ENCODE data around the gene GUCA2B. TPM values are rescaled to one million over a fixed set of nuclear protein-coding genes. Genes with fewer than 3 reads are reported as not detected.

GUCA2B gene
- polyA plus RNA-seq, 2 donors: not detected

DNA sequence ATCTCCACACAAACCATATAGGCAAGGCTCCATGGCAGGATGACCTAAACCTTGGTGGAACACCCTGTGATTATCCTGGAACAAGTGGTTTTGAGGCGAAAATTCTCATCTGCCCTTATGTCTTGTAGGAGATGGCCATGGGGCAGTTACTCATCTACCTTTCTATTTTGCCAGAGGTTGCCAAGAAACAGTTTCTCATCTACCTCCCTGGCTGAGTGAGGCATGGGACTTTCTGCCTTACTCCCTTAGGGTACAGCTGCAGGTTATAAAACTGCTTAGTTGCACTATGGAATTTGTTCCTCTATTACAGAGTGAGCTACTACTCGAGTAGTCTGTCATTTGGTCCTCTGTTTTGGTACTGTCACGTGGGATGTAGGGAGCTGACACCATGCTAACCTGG lies 42.6 kb downstream of the GUCA2B start:
- H3K36me3 ChIP-seq (ENCODE audit: control insufficient read depth in 2 of 2, insufficient read depth in 2 of 2, low read length in 1 of 2): peaks cover 0 to 5% of the 10 kb centered on the region in 2 donors

DNA sequence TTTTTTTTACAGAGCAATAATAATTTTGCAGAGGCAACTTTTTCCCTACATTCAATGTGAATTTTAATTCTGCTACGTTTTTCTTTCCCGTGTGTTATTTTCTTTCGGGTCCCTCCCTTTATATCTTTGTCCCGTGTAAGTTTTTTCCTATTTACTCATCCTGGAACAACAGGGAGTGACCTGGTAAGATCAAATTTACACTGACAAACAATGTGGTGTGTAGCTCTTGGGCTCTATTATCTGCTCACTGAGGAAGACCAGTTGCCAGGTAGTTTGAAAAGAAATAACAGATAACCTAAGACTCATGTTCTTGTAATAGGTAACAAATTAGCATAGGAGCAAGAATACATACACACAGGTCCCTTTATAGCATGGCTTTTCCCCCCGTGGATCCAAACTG lies 45.0 kb downstream of the GUCA2B start:
- no peak overlapping the region for H3K4me3 ChIP-seq (ENCODE audit: low read depth in 1 of 2, low read length in 2 of 2)
- H3K27me3 ChIP-seq (ENCODE audit: control insufficient read depth in 1 of 2, insufficient read depth in 2 of 2, low read length in 2 of 2): no peaks in the 10 kb centered on the region
- 78 to 81% methylated on average over 5 of the region's 5 CpGs for WGBS, 2 donors
- H3K9me3 ChIP-seq (ENCODE audit: control insufficient read depth in 2 of 2, insufficient read depth in 1 of 2, low read depth in 1 of 2, low read length in 1 of 2): no peaks in the 10 kb centered on the region
- no peak overlapping the region for H3K27ac ChIP-seq (ENCODE audit: low read depth in 2 of 2, low read length in 1 of 2)
- H3K36me3 ChIP-seq (ENCODE audit: control insufficient read depth in 2 of 2, insufficient read depth in 2 of 2, low read length in 1 of 2): no peaks in the 10 kb centered on the region
- H3K4me1 ChIP-seq (ENCODE audit: control insufficient read depth in 2 of 2, insufficient read depth in 2 of 2, low read length in 1 of 2): no peaks in the 10 kb centered on the region

More for the DNA sequence above, 42.6 kb downstream of the GUCA2B start:
- Histone ChIP-seq H3K4me3 (ENCODE audit: low read depth in 1 of 2, low read length in 2 of 2) (no peak overlapping the region), H3K27ac (ENCODE audit: low read depth in 2 of 2, low read length in 1 of 2) (no peak overlapping the region), H3K4me1 (ENCODE audit: control insufficient read depth in 2 of 2, insufficient read depth in 2 of 2, low read length in 1 of 2) (peaks cover 0 to 5% of the 10 kb centered on the region in 2 donors), H3K27me3 (ENCODE audit: control insufficient read depth in 1 of 2, insufficient read depth in 2 of 2, low read length in 2 of 2) (no peaks in the 10 kb centered on the region), H3K9me3 (ENCODE audit: control insufficient read depth in 2 of 2, insufficient read depth in 1 of 2, low read depth in 1 of 2, low read length in 1 of 2) (no peaks in the 10 kb centered on the region)
- 95 to 99% methylated on average over 3 of the region's 3 CpGs for WGBS, 2 donors

DNA sequence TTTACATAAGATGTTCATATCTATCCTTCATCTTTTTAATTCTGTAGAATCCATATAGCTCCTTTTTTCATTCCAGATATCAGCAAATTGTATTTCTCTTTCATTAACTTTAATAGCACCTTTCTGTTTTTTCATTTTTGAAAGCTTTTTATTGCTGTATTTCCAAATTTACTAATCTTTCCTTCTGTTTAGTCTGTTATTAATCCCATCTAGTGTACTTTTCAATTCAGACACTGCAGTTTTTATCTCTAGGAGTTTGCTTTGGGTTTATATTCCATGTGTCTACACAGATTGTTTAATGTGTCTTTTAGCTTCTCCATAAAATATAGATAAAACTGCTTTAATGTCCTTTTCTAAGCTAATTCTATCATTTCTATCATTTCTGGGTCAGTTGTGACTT lies 48.8 kb downstream of the GUCA2B start:
- H3K9me3 ChIP-seq (ENCODE audit: control insufficient read depth in 2 of 2, insufficient read depth in 1 of 2, low read depth in 1 of 2, low read length in 1 of 2): no peaks in the 10 kb centered on the region
- H3K4me1 ChIP-seq (ENCODE audit: control insufficient read depth in 2 of 2, insufficient read depth in 2 of 2, low read length in 1 of 2): no peaks in the 10 kb centered on the region
- H3K36me3 ChIP-seq (ENCODE audit: control insufficient read depth in 2 of 2, insufficient read depth in 2 of 2, low read length in 1 of 2): no peaks in the 10 kb centered on the region
- H3K27me3 ChIP-seq (ENCODE audit: control insufficient read depth in 1 of 2, insufficient read depth in 2 of 2, low read length in 2 of 2): no peaks in the 10 kb centered on the region
- no peak overlapping the region for H3K4me3 ChIP-seq (ENCODE audit: low read depth in 1 of 2, low read length in 2 of 2)
- no peak overlapping the region for H3K27ac ChIP-seq (ENCODE audit: low read depth in 2 of 2, low read length in 1 of 2)

Other genes with a start within 250 kb of the GUCA2B start
- gene HIVEP3, start 234.5 kb upstream of the GUCA2B start, polyA plus RNA-seq: 10 to 100 TPM in 1 of 2 donors, 1 to 10 TPM in 1; 2.7 to 10.0 TPM
- gene GUCA2A, start 11.3 kb downstream of the GUCA2B start, polyA plus RNA-seq: not detected
- 1 to 10 TPM; 7.0 to 8.8 TPM for gene FOXJ3, start 181.8 kb downstream of the GUCA2B start, polyA plus RNA-seq
- gene RIMKLA, start 227.4 kb downstream of the GUCA2B start, polyA plus RNA-seq: under 1 TPM; 0.06 to 0.12 TPM

All from esophagus (tissue), 2 donors.